Measurements from ENCODE around the gene TIMP2.

DNA sequence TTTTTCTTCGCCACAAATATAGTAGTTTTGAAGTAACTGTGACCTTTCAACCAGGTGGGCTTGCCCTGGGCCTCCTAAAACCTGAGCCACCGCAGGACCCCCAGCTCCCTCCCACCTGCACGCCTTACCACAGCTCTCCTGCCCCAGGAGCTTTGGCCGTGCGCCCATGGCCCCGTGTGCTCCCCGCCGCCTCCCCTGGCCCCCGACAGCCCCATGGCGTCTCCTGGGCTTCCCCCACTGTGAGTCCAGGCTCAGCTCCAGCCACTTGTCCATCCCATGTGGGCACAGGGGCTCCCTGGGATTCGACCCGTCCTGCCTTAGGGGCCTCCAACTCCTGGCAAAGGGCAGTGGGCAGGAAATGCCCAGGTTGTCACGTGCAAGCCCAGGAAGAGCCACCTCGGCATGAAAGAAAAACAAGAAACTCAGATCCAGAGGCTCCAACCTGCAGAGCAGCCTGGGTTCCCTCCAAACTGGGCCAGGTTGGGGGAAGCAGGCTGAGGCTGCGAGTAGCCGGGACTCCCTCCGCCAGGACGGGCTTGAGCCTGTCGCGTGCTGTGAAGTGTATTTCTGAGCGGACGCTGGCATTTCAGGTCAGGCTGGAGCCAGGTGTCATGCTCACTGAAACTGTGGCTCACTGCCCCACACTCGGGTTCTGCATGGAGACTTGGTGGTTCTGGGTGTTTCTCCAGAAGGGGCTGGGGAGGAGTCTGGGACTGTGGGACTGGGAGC, 48.8 kb upstream of the TIMP2 start:
- TF ChIP-seq, protein P1, sequence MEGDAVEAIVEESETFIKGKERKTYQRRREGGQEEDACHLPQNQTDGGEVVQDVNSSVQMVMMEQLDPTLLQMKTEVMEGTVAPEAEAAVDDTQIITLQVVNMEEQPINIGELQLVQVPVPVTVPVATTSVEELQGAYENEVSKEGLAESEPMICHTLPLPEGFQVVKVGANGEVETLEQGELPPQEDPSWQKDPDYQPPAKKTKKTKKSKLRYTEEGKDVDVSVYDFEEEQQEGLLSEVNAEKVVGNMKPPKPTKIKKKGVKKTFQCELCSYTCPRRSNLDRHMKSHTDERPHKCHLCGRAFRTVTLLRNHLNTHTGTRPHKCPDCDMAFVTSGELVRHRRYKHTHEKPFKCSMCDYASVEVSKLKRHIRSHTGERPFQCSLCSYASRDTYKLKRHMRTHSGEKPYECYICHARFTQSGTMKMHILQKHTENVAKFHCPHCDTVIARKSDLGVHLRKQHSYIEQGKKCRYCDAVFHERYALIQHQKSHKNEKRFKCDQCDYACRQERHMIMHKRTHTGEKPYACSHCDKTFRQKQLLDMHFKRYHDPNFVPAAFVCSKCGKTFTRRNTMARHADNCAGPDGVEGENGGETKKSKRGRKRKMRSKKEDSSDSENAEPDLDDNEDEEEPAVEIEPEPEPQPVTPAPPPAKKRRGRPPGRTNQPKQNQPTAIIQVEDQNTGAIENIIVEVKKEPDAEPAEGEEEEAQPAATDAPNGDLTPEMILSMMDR (conservative IDR thresholded peaks at IDR 0.05 in 1 of 2, IDR thresholded peaks at IDR 0.05 in 1 of 2; ENCODE audit: extremely low read depth in 1 of 2, insufficient read depth in 1 of 2, low read depth in 1 of 2, low read length in 2 of 2): no peak
- no peak for TF ChIP-seq EZH2 (IDR thresholded peaks at IDR 0.05; ENCODE audit: borderline replicate concordance, low read length)
